Vagina (tissue), 2 donors: ENCODE measurements around the gene TMOD4. TPM values are rescaled to one million over a fixed set of nuclear protein-coding genes. Genes with fewer than 3 reads are reported as not detected.
A peak's percentile ranks its signal among the peaks of the same experiment; 100 is the strongest.

Experiments used
- DNase-seq, 2 donors: peaks; one replicate each; pipeline ENCODE4 v3.0.0-alpha.2; 2017; ENCODE audit errors: extremely low spot score in 2 of 2
- H3K27ac ChIP-seq: fragments of 200-600 bp; sonication (generic); one replicate; pipeline ENCODE4 v1.5.1; 2019
- H3K27me3 ChIP-seq: fragments of 200-600 bp; sonication (generic); one replicate; pipeline ENCODE4 v1.5.1; 2019
- H3K36me3 ChIP-seq, 2 donors: fragments of 200-600 bp; sonication (generic); one replicate each; pipeline ENCODE4 v1.5.1; 2017 to 2019
- H3K4me1 ChIP-seq: fragments of 200-600 bp; sonication (generic); one replicate; pipeline ENCODE4 v1.5.1; 2019
- H3K4me3 ChIP-seq, 2 donors: fragments of 200-600 bp; sonication (generic); 1 replicate in 1 of 2; 2 replicates in 1 of 2; pipeline ENCODE4 v1.5.1; 2016 to 2019
- H3K9me3 ChIP-seq: fragments of 200-600 bp; sonication (generic); one replicate; pipeline ENCODE4 v1.5.1; 2019
- CTCF ChIP-seq, 3 experiments: fragments of 450-650 bp in 2 of 3; fragments of 200-600 bp in 1 of 3; sonication (generic) in 1 of 3; IDR thresholded peaks; one replicate each; pipeline ENCODE4 v1.5.1; 2017 to 2019; ENCODE audit warnings: antibody characterized with exemption in 3 of 3, mild to moderate bottlenecking in 2 of 3, moderate library complexity in 2 of 3
- POLR2A ChIP-seq, 2 donors: fragments of 450-650 bp; IDR thresholded peaks; one replicate each; pipeline ENCODE4 v1.6.1; 2017; ENCODE audit warnings: antibody characterized with exemption in 2 of 2, mild to moderate bottlenecking in 2 of 2, moderate library complexity in 2 of 2
- POLR2AphosphoS5 ChIP-seq, 2 donors: sonication (generic); formaldehyde crosslinking; IDR thresholded peaks; one replicate each; pipeline ENCODE4 v1.9.0; 2017; ENCODE audit warnings: antibody characterized with exemption in 2 of 2, mild to moderate bottlenecking in 2 of 2, low read depth in 1 of 2; ENCODE audit not compliant: insufficient read depth in 1 of 2
- intact Hi-C: fragments of 100-400 bp; cut with DNase I; formaldehyde crosslinking; loops from one replicate; pipeline ENCODE4 v1.15.1; 2023
- total RNA-seq: library from RNA; depleted of rRNA; stranded (reverse); fragments of >200 nt; gene quantifications from one replicate; pipeline ENCODE4 v1.2.3, GENCODE V29; 2016

The TMOD4 gene
- total RNA-seq, 1 donor from 2014 or later, result 2.2 TPM

GRCh38 chr1:151132335-151133017 lies 43.3 kb downstream of the TMOD4 start:
- no peak for TF ChIP-seq POLR2AphosphoS5 (IDR thresholded peaks at IDR 0.05; ENCODE audit: insufficient read depth in 1 of 2, low read depth in 1 of 2)
- TF ChIP-seq CTCF (IDR thresholded peaks at IDR 0.05), result no peak
- no peak for TF ChIP-seq POLR2A (IDR thresholded peaks at IDR 0.05)
- no peak for DNase-seq
- intact Hi-C loops, result no loop called here
- Histone ChIP-seq H3K27ac (peak overlapping the region; percentile 71), H3K4me1 (peaks cover 19% of the 10 kb centered on the region), H3K27me3 (no peaks in the 10 kb centered on the region), H3K36me3 (no peaks in the 10 kb centered on the region), H3K4me3 (peak overlapping the region; percentile 46 to 50), H3K9me3 (no peaks in the 10 kb centered on the region)

- intact Hi-C loops, result no loop called here
- no peak for DNase-seq
Measured at GRCh38 chr1:151131701-151132334, 44.0 kb downstream of the TMOD4 start.

GRCh38 chr1:151130987-151131586 lies 44.7 kb downstream of the TMOD4 start:
- DNase-seq, result peak in 1 of 2 donors; percentile 97
- Histone ChIP-seq H3K4me3 (peak overlapping the region; percentile 46 to 50), H3K27ac (peak overlapping the region; percentile 71), H3K9me3 (no peaks in the 10 kb centered on the region), H3K4me1 (peaks cover 19% of the 10 kb centered on the region), H3K27me3 (no peaks in the 10 kb centered on the region), H3K36me3 (no peaks in the 10 kb centered on the region)
- TF ChIP-seq POLR2AphosphoS5 (IDR thresholded peaks at IDR 0.05; ENCODE audit: insufficient read depth in 1 of 2, low read depth in 1 of 2), result peak; percentile 64 to 76
- TF ChIP-seq CTCF (IDR thresholded peaks at IDR 0.05), result no peak
- no peak for TF ChIP-seq POLR2A (IDR thresholded peaks at IDR 0.05)
- intact Hi-C loops, result no loop called here

More at GRCh38 chr1:151131701-151132334, 44.0 kb downstream of the TMOD4 start:
- TF ChIP-seq CTCF (IDR thresholded peaks at IDR 0.05), result no peak
- Histone ChIP-seq H3K4me1 (peaks cover 19% of the 10 kb centered on the region), H3K36me3 (no peaks in the 10 kb centered on the region), H3K9me3 (no peaks in the 10 kb centered on the region), H3K4me3 (peak overlapping the region; percentile 46 to 50), H3K27ac (peak overlapping the region; percentile 71), H3K27me3 (no peaks in the 10 kb centered on the region)

DNA sequence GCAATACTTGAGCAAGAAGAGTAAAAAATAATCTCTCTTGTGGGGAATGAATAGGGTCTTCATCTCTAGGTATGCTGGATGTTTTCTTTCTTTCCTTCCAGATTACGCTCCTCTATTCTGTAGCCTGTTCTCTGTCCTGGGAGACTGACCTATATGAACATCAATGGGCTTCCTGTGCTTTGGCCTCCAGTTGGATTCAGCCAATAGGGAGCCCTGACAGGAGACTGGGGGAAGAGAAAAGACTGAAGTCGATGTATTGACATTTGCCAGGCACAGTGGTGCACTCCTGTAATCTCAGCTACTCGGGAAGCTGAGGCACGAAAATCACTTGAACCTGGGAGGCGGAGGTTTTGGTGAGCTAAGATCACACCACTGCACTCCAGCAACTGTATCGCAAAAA lies 47.0 kb downstream of the TMOD4 start:
- TF ChIP-seq CTCF (IDR thresholded peaks at IDR 0.05), result no peak
- TF ChIP-seq POLR2A (IDR thresholded peaks at IDR 0.05), result no peak
- no peak for TF ChIP-seq POLR2AphosphoS5 (IDR thresholded peaks at IDR 0.05; ENCODE audit: insufficient read depth in 1 of 2, low read depth in 1 of 2)

More for the DNA sequence above, 47.0 kb downstream of the TMOD4 start:
- H3K4me3 ChIP-seq, result no peak overlapping the region
- H3K4me1 ChIP-seq, result peaks cover 19% of the 10 kb centered on the region
- no peak overlapping the region for H3K27ac ChIP-seq
- no peaks in the 10 kb centered on the region for H3K36me3 ChIP-seq
- intact Hi-C loops, result no loop called here
- H3K9me3 ChIP-seq, result no peaks in the 10 kb centered on the region
- DNase-seq, result no peak
- H3K27me3 ChIP-seq, result no peaks in the 10 kb centered on the region
